Measurements from ENCODE around the gene RHOXF1.
"Not testable (repeated sequence)": the region's sequence is repeated elsewhere in the genome, so short reads cannot be mapped to it uniquely, and the experiment has no call there.

RHOXF1 gene, protein sequence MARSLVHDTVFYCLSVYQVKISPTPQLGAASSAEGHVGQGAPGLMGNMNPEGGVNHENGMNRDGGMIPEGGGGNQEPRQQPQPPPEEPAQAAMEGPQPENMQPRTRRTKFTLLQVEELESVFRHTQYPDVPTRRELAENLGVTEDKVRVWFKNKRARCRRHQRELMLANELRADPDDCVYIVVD
- 0.06 to 5.2 (median 0.63) reads per million in 9 experiments for total RNA-seq

DNA sequence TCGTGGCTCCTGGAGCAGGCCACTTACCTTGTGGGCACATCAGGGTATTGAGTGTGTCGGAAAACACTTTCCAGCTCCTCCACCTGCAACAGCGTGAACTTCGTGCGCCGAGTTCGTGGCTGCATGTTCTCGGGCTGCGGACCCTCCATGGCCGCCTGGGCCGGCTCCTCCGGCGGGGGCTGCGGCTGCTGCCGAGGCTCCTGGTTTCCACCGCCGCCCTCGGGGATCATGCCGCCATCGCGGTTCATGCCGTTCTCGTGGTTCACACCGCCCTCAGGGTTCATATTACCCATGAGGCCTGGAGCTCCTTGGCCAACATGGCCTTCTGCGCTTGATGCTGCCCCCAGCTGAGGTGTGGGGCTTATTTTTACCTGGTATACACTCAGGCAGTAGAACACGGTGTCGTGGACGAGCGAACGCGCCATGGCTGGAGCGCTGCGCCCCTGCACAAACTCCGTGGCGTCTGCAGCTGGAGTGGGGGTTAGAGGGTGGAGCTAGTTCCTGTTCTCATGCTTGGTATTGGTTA lies at the start of gene RHOXF1:
TSS of gene RHOXF1 (minus strand) at position 476 of the 526 bp plus-strand sequence. CDS start at position 425, 51 bp downstream.
- no peaks in the 10 kb centered on the region for H3K27me3 Mint-ChIP-seq
- H3K36me3 Mint-ChIP-seq (ENCODE audit: insufficient read depth), result no peaks in the 10 kb centered on the region
- no peak within 1 kb of the TSS for H3K27ac Mint-ChIP-seq
- H3K4me1 Mint-ChIP-seq (ENCODE audit: low read depth in 2 of 2), result no peaks in the 10 kb centered on the region
- ATAC-seq (replicated peaks), result no peak
- no peak for DNase-seq
- no peak within 1 kb of the TSS for H3K4me3 Mint-ChIP-seq
- no peaks in the 10 kb centered on the region for H3K9me3 Mint-ChIP-seq

- H3K27me3 Mint-ChIP-seq; H3K36me3 Mint-ChIP-seq (ENCODE audit: insufficient read depth); ATAC-seq (replicated peaks); DNase-seq; H3K4me3 Mint-ChIP-seq; H3K4me1 Mint-ChIP-seq (ENCODE audit: low read depth in 2 of 2); H3K9me3 Mint-ChIP-seq; H3K27ac Mint-ChIP-seq: not testable (repeated sequence)
Measured at GRCh38 chrX:120159086-120159485, 43.4 kb upstream of the RHOXF1 start.

- not testable (repeated sequence) for H3K27ac Mint-ChIP-seq; H3K9me3 Mint-ChIP-seq; DNase-seq; H3K4me1 Mint-ChIP-seq (ENCODE audit: low read depth in 2 of 2); H3K27me3 Mint-ChIP-seq; ATAC-seq (replicated peaks); H3K36me3 Mint-ChIP-seq (ENCODE audit: insufficient read depth); H3K4me3 Mint-ChIP-seq
Measured at GRCh38 chrX:120158313-120158712, 42.6 kb upstream of the RHOXF1 start, which contains the start of gene RHOXF2. RHOXF2 (plus strand) TSS chrX:120158613; CDS start chrX:120158751, 138 bp downstream.

DNA sequence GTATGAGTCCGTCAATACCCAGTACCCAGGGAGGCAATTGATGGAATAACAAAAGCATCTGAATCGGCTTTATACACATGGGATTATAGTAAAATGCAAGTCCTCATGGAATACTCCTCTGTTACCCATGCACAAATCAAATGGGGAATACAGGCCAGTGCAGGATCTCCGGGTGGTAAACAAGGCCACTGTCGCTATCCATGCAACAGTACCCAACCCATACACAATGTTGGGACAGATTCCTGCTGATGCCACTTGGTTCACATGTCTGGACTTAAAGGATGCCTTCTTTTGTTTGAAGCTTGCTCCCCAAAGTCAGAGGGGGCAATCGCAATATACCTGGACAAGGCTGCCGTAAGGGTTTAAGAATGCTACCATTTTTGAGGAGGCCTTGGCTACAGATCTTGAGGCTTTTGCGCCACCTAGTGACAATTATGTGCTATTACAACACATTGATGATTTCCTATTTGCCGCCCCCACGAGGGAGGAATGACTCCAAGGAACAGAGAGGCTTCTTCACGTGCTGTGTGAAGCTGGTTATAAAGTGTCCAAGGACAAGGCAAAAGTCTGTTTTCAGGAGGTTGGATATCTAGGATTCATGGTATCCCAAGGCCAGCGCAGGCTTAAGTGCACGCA lies 34.5 kb upstream of the RHOXF1 start:
- not testable (repeated sequence) for DNase-seq; H3K36me3 Mint-ChIP-seq (ENCODE audit: insufficient read depth); H3K27ac Mint-ChIP-seq; H3K27me3 Mint-ChIP-seq; H3K4me3 Mint-ChIP-seq; H3K9me3 Mint-ChIP-seq; ATAC-seq (replicated peaks)
- H3K4me1 Mint-ChIP-seq (ENCODE audit: low read depth in 2 of 2), result peaks cover 7 to 13% of the 10 kb centered on the region in 2 donors

DNA sequence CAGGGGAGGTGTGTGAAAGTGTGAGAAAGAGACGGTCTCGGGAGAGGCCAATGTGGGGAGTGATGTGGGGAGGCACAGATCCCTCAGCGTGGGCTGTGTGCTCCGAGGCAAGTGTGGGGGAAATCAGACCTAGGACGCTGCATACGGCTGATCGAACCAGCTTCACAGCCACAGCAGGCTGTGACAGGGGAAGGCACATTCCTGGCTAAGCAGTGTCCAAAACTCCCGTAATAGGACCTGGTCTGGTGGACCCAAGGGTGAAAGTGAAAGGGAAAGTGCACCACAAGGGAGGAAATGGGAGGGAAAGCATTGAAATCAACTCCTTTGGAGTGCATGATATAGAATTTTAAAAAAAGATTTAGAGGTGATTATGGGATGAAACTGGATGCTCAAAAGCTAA lies 31.8 kb upstream of the RHOXF1 start:
- ATAC-seq (replicated peaks), result no peak
- H3K36me3 Mint-ChIP-seq (ENCODE audit: insufficient read depth), result no peaks in the 10 kb centered on the region
- no peak for DNase-seq
- no peak overlapping the region for H3K4me3 Mint-ChIP-seq
- no peaks in the 10 kb centered on the region for H3K9me3 Mint-ChIP-seq
- H3K27me3 Mint-ChIP-seq, result no peaks in the 10 kb centered on the region
- peak overlapping the region in 1 of 2 donors; percentile 8 for H3K27ac Mint-ChIP-seq
- peaks cover 14 to 22% of the 10 kb centered on the region in 2 donors for H3K4me1 Mint-ChIP-seq (ENCODE audit: low read depth in 2 of 2)

- not testable (repeated sequence) for H3K4me3 Mint-ChIP-seq; H3K27me3 Mint-ChIP-seq; H3K36me3 Mint-ChIP-seq (ENCODE audit: insufficient read depth); H3K9me3 Mint-ChIP-seq; DNase-seq; ATAC-seq (replicated peaks)
- Mint-ChIP-seq H3K27ac (peak overlapping the region in 1 of 2 donors; percentile 17), H3K4me1 (ENCODE audit: low read depth in 2 of 2) (peaks cover 14 to 27% of the 10 kb centered on the region in 2 donors)
Measured at GRCh38 chrX:120146323-120146722, 30.6 kb upstream of the RHOXF1 start.

DNA sequence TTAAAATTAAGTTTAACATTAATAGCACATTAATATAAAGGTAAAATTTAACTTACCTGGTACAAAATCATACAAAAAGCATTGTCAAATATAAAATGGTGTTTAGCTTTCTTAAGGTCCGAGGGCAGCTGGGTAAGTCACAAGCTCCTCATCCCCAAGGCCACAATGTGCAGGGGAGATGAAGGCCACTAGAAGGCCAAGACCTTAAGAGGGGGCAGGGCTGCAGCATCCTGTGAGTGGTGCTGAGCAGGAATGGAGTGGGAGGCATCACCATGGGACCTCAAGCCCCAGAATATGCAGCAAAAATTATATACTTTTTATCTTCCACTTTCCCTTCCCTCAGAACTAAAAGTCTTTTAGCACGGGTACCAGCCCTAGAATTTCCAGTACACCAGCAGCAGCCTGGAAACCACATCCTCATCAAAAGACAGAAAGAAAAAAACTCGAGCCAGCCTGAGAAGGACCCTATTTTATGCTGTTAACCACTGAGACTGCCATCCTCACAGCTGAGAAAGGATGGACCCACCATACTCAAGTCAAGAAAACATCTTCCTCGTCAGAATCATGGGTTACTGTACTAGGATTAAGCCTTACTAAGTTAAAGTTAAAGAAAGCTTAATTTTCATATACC lies 29.7 kb upstream of the RHOXF1 start:
- Mint-ChIP-seq H3K4me3 (no peak overlapping the region), H3K9me3 (no peaks in the 10 kb centered on the region), H3K27ac (peak overlapping the region in 1 of 2 donors; percentile 17), H3K36me3 (ENCODE audit: insufficient read depth) (no peaks in the 10 kb centered on the region), H3K4me1 (ENCODE audit: low read depth in 2 of 2) (peaks cover 14 to 27% of the 10 kb centered on the region in 2 donors), H3K27me3 (no peaks in the 10 kb centered on the region)
- DNase-seq, result peak in 1 of 3 experiments; percentile 2
- ATAC-seq (replicated peaks), result peak; percentile 59

DNA sequence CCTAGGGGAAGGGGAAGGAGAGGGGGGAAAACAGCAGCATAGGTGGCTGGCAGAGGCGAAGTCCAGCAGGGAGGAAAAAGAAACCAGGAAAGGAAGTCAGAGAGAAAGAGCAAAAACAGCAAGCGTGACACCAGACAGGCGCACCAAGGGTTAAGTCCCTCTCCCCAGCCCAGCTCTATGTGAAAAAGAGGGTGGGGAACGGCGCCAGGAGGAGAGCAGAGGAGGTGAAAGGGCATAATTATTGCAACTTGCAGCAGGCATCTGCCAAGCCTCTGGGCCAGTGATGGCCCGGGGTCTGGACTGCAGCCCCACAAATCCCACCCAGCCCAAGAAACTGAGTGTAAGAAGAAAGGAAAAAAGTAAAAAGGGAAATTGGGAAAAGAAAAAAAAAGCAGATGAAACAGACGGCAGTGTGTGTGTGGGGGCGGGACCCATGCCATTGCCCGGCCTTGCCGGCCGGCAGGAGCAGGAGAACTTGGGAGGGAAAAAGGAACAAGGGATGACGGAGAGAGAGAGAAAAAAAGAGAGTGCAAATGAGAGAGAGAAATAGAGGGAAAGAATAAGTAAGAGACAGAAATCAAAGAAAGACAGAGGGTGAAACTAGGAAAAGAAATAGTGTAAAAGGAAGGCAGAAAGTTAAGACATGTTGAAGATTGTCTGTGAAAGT lies 28.6 kb upstream of the RHOXF1 start:
- Mint-ChIP-seq H3K4me1 (ENCODE audit: low read depth in 2 of 2) (peaks cover 14 to 27% of the 10 kb centered on the region in 2 donors), H3K36me3 (ENCODE audit: insufficient read depth) (no peaks in the 10 kb centered on the region), H3K27me3 (no peaks in the 10 kb centered on the region), H3K9me3 (no peaks in the 10 kb centered on the region), H3K27ac (peak overlapping the region in 1 of 2 donors; percentile 72), H3K4me3 (peak overlapping the region in 1 of 2 donors; percentile 8)
- DNase-seq (no peak), ATAC-seq (replicated peaks) (no peak)

- Mint-ChIP-seq H3K9me3 (no peaks in the 10 kb centered on the region), H3K36me3 (ENCODE audit: insufficient read depth) (no peaks in the 10 kb centered on the region), H3K27me3 (no peaks in the 10 kb centered on the region), H3K4me1 (ENCODE audit: low read depth in 2 of 2) (peaks cover 7 to 14% of the 10 kb centered on the region in 2 donors), H3K27ac (no peak overlapping the region), H3K4me3 (peak overlapping the region in 1 of 2 donors; percentile 4)
- DNase-seq (no peak), ATAC-seq (replicated peaks) (peak; percentile 37)
Measured at GRCh38 chrX:120140293-120140981, 24.7 kb upstream of the RHOXF1 start.

- ATAC-seq (replicated peaks), result no peak
- H3K36me3 Mint-ChIP-seq (ENCODE audit: insufficient read depth), result no peaks in the 10 kb centered on the region
Measured at GRCh38 chrX:120137439-120137838, 21.7 kb upstream of the RHOXF1 start.

DNA sequence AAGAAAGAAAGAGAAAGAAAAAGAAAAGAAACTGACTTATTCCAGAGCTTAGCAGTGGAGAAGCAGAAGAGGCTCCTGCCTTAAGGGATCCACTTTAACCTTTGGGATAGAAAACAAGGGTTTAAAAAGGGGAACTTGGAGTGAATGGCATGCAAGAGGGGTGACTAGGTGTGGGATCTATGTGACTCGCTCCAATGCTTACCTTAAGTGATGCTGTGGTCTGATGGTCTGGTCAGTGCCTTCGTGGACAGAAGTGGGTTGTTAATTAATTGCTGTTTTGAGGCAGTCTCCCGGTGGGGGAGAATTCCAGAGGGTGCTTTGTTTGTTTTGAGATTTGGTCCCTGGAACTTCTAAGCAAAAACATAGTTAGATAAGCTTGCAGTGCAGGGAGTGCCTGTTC lies 21.1 kb upstream of the RHOXF1 start:
- no peaks in the 10 kb centered on the region for H3K36me3 Mint-ChIP-seq (ENCODE audit: insufficient read depth)
- H3K27me3 Mint-ChIP-seq, result no peaks in the 10 kb centered on the region
- DNase-seq, result no peak
- ATAC-seq (replicated peaks), result no peak
- no peaks in the 10 kb centered on the region for H3K4me1 Mint-ChIP-seq (ENCODE audit: low read depth in 2 of 2)
- H3K4me3 Mint-ChIP-seq, result no peak overlapping the region
- H3K9me3 Mint-ChIP-seq, result no peaks in the 10 kb centered on the region
- no peak overlapping the region for H3K27ac Mint-ChIP-seq

More at GRCh38 chrX:120137439-120137838, 21.7 kb upstream of the RHOXF1 start:
- Mint-ChIP-seq H3K4me3 (no peak overlapping the region), H3K9me3 (no peaks in the 10 kb centered on the region), H3K27ac (no peak overlapping the region), H3K27me3 (no peaks in the 10 kb centered on the region), H3K4me1 (ENCODE audit: low read depth in 2 of 2) (peaks cover 0 to 3% of the 10 kb centered on the region in 2 donors)
- DNase-seq, result no peak

DNA sequence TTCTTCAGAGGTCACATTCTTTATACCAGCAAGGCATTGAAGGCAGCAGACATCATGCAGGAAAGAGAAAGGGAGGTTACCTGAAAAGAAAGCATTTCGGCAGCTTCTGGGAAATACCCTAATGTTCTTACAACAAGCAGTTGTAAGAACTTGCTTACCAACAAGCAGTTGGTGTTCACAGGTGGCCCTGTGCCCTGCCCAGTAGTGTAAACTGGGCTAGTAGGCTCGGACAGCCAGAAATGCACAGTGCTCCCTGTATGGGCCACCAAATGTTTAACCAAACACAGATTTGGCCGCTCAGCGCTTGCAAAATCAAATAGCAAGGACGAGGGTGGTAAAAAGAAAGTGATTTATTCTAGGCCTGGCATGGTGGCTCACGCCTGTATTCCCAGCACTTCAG lies 20.4 kb upstream of the RHOXF1 start:
- no peak for ATAC-seq (replicated peaks)
- Mint-ChIP-seq H3K9me3 (no peaks in the 10 kb centered on the region), H3K27me3 (no peaks in the 10 kb centered on the region), H3K36me3 (ENCODE audit: insufficient read depth) (no peaks in the 10 kb centered on the region), H3K27ac (no peak overlapping the region), H3K4me3 (no peak overlapping the region), H3K4me1 (ENCODE audit: low read depth in 2 of 2) (no peaks in the 10 kb centered on the region)
- DNase-seq, result no peak

All from effector memory CD8-positive, alpha-beta T cell (primary cell).